ENCODE measurements around the gene CTIF.

The CTIF gene

GRCh38 chr18:48788373-48788772, 249.5 kb downstream of the CTIF start:
- no peak for DNase-seq (ENCODE audit: low read depth, low spot score)
- WGBS (ENCODE audit: insufficient coverage, insufficient read length), result no CpG with 5 or more reads among the region's 1 CpG
- H3K4me3 ChIP-seq (ENCODE audit: low read length), result no peak overlapping the region
- no peak overlapping the region for H3K27ac ChIP-seq (ENCODE audit: low read length)
- no peaks in the 10 kb centered on the region for H3K9me3 ChIP-seq (ENCODE audit: control insufficient read depth, insufficient read depth, low read length)
- no peaks in the 10 kb centered on the region for H3K4me1 ChIP-seq (ENCODE audit: control insufficient read depth, insufficient read depth, low read length)
- no peaks in the 10 kb centered on the region for H3K36me3 ChIP-seq (ENCODE audit: control insufficient read depth, insufficient read depth, low read length)
- H3K27me3 ChIP-seq (ENCODE audit: control insufficient read depth, insufficient read depth, low read length), result no peaks in the 10 kb centered on the region

- Histone ChIP-seq H3K9me3 (ENCODE audit: control insufficient read depth, insufficient read depth, low read length) (no peaks in the 10 kb centered on the region), H3K4me3 (ENCODE audit: low read length) (no peak overlapping the region), H3K4me1 (ENCODE audit: control insufficient read depth, insufficient read depth, low read length) (no peaks in the 10 kb centered on the region), H3K27ac (ENCODE audit: low read length) (no peak overlapping the region), H3K36me3 (ENCODE audit: control insufficient read depth, insufficient read depth, low read length) (no peaks in the 10 kb centered on the region), H3K27me3 (ENCODE audit: control insufficient read depth, insufficient read depth, low read length) (no peaks in the 10 kb centered on the region)
- DNase-seq (ENCODE audit: low read depth, low spot score), result no peak
Observed at GRCh38 chr18:48789259-48789812, 250.5 kb downstream of the CTIF start.

- DNase-seq (ENCODE audit: low read depth, low spot score), result no peak
- Histone ChIP-seq H3K27ac (ENCODE audit: low read length) (no peak overlapping the region), H3K4me3 (ENCODE audit: low read length) (no peak overlapping the region), H3K27me3 (ENCODE audit: control insufficient read depth, insufficient read depth, low read length) (no peaks in the 10 kb centered on the region), H3K4me1 (ENCODE audit: control insufficient read depth, insufficient read depth, low read length) (no peaks in the 10 kb centered on the region), H3K36me3 (ENCODE audit: control insufficient read depth, insufficient read depth, low read length) (no peaks in the 10 kb centered on the region), H3K9me3 (ENCODE audit: control insufficient read depth, insufficient read depth, low read length) (no peaks in the 10 kb centered on the region)
- no CpG with 5 or more reads among the region's 22 CpGs for WGBS (ENCODE audit: insufficient coverage, insufficient read length)
Observed at GRCh38 chr18:48790226-48790863, 251.5 kb downstream of the CTIF start.

GRCh38 chr18:48790869-48791635, 252.2 kb downstream of the CTIF start:
- no peak overlapping the region for H3K27ac ChIP-seq (ENCODE audit: low read length)
- DNase-seq (ENCODE audit: low read depth, low spot score), result no peak
- no peaks in the 10 kb centered on the region for H3K27me3 ChIP-seq (ENCODE audit: control insufficient read depth, insufficient read depth, low read length)
- no peak overlapping the region for H3K4me3 ChIP-seq (ENCODE audit: low read length)
- H3K36me3 ChIP-seq (ENCODE audit: control insufficient read depth, insufficient read depth, low read length), result no peaks in the 10 kb centered on the region
- no CpG with 5 or more reads among the region's 1 CpG for WGBS (ENCODE audit: insufficient coverage, insufficient read length)
- H3K4me1 ChIP-seq (ENCODE audit: control insufficient read depth, insufficient read depth, low read length), result no peaks in the 10 kb centered on the region
- H3K9me3 ChIP-seq (ENCODE audit: control insufficient read depth, insufficient read depth, low read length), result no peaks in the 10 kb centered on the region

- Histone ChIP-seq H3K27ac (ENCODE audit: low read length) (no peak overlapping the region), H3K4me3 (ENCODE audit: low read length) (no peak overlapping the region)
- no CpG with 5 or more reads among the region's 4 CpGs for WGBS (ENCODE audit: insufficient coverage, insufficient read length)
Observed at GRCh38 chr18:48791636-48792105, 252.8 kb downstream of the CTIF start.

GRCh38 chr18:48792141-48792540, 253.3 kb downstream of the CTIF start:
- Histone ChIP-seq H3K36me3 (ENCODE audit: control insufficient read depth, insufficient read depth, low read length) (no peaks in the 10 kb centered on the region), H3K27me3 (ENCODE audit: control insufficient read depth, insufficient read depth, low read length) (no peaks in the 10 kb centered on the region), H3K4me3 (ENCODE audit: low read length) (no peak overlapping the region), H3K4me1 (ENCODE audit: control insufficient read depth, insufficient read depth, low read length) (no peaks in the 10 kb centered on the region), H3K27ac (ENCODE audit: low read length) (no peak overlapping the region), H3K9me3 (ENCODE audit: control insufficient read depth, insufficient read depth, low read length) (no peaks in the 10 kb centered on the region)
- WGBS (ENCODE audit: insufficient coverage, insufficient read length), result no CpG with 5 or more reads among the region's 4 CpGs
- DNase-seq (ENCODE audit: low read depth, low spot score), result no peak

More at GRCh38 chr18:48791636-48792105, 252.8 kb downstream of the CTIF start:
- no peaks in the 10 kb centered on the region for H3K4me1 ChIP-seq (ENCODE audit: control insufficient read depth, insufficient read depth, low read length)
- no peak for DNase-seq (ENCODE audit: low read depth, low spot score)
- H3K27me3 ChIP-seq (ENCODE audit: control insufficient read depth, insufficient read depth, low read length), result no peaks in the 10 kb centered on the region
- H3K36me3 ChIP-seq (ENCODE audit: control insufficient read depth, insufficient read depth, low read length), result no peaks in the 10 kb centered on the region
- H3K9me3 ChIP-seq (ENCODE audit: control insufficient read depth, insufficient read depth, low read length), result no peaks in the 10 kb centered on the region

GRCh38 chr18:48792611-48793380, 254.0 kb downstream of the CTIF start:
- Histone ChIP-seq H3K9me3 (ENCODE audit: control insufficient read depth, insufficient read depth, low read length) (no peaks in the 10 kb centered on the region), H3K4me3 (ENCODE audit: low read length) (no peak overlapping the region), H3K27ac (ENCODE audit: low read length) (no peak overlapping the region), H3K27me3 (ENCODE audit: control insufficient read depth, insufficient read depth, low read length) (no peaks in the 10 kb centered on the region), H3K4me1 (ENCODE audit: control insufficient read depth, insufficient read depth, low read length) (no peaks in the 10 kb centered on the region), H3K36me3 (ENCODE audit: control insufficient read depth, insufficient read depth, low read length) (no peaks in the 10 kb centered on the region)
- no peak for DNase-seq (ENCODE audit: low read depth, low spot score)
- WGBS (ENCODE audit: insufficient coverage, insufficient read length), result no CpG with 5 or more reads among the region's 4 CpGs

- no CpG with 5 or more reads among the region's 10 CpGs for WGBS (ENCODE audit: insufficient coverage, insufficient read length)
- H3K4me1 ChIP-seq (ENCODE audit: control insufficient read depth, insufficient read depth, low read length), result no peaks in the 10 kb centered on the region
- H3K4me3 ChIP-seq (ENCODE audit: low read length), result no peak overlapping the region
- no peak for DNase-seq (ENCODE audit: low read depth, low spot score)
- no peaks in the 10 kb centered on the region for H3K36me3 ChIP-seq (ENCODE audit: control insufficient read depth, insufficient read depth, low read length)
- H3K27ac ChIP-seq (ENCODE audit: low read length), result no peak overlapping the region
- H3K9me3 ChIP-seq (ENCODE audit: control insufficient read depth, insufficient read depth, low read length), result no peaks in the 10 kb centered on the region
- H3K27me3 ChIP-seq (ENCODE audit: control insufficient read depth, insufficient read depth, low read length), result no peaks in the 10 kb centered on the region
Observed at GRCh38 chr18:48794251-48794970, 255.6 kb downstream of the CTIF start.

GRCh38 chr18:48795696-48796095, 256.9 kb downstream of the CTIF start:
- no peaks in the 10 kb centered on the region for H3K4me1 ChIP-seq (ENCODE audit: control insufficient read depth, insufficient read depth, low read length)
- no peaks in the 10 kb centered on the region for H3K36me3 ChIP-seq (ENCODE audit: control insufficient read depth, insufficient read depth, low read length)
- WGBS (ENCODE audit: insufficient coverage, insufficient read length), result no CpG with 5 or more reads among the region's 4 CpGs
- no peak overlapping the region for H3K27ac ChIP-seq (ENCODE audit: low read length)
- H3K27me3 ChIP-seq (ENCODE audit: control insufficient read depth, insufficient read depth, low read length), result no peaks in the 10 kb centered on the region
- H3K4me3 ChIP-seq (ENCODE audit: low read length), result no peak overlapping the region
- no peaks in the 10 kb centered on the region for H3K9me3 ChIP-seq (ENCODE audit: control insufficient read depth, insufficient read depth, low read length)
- DNase-seq (ENCODE audit: low read depth, low spot score), result no peak

Data from iPS DF 6.9 (cell line).